TTC549 (cell line): ENCODE results near the gene PFN3.
"Not testable (repeated sequence)": the region's sequence is repeated elsewhere in the genome, so short reads cannot be mapped to it uniquely, and the experiment has no call there.

Experiments
- FAIRE-seq: peaks from 2 replicates; lab custom pipeline; 2012; peaks lifted over from hg19 to GRCh38; lab: Jason Lieb, UNC

Gene PFN3

GRCh38 chr5:177372034-177372896, 28.2 kb downstream of the PFN3 start:
- no peak for FAIRE-seq

GRCh38 chr5:177371120-177372033, 29.1 kb downstream of the PFN3 start:
- no peak for FAIRE-seq

DNA sequence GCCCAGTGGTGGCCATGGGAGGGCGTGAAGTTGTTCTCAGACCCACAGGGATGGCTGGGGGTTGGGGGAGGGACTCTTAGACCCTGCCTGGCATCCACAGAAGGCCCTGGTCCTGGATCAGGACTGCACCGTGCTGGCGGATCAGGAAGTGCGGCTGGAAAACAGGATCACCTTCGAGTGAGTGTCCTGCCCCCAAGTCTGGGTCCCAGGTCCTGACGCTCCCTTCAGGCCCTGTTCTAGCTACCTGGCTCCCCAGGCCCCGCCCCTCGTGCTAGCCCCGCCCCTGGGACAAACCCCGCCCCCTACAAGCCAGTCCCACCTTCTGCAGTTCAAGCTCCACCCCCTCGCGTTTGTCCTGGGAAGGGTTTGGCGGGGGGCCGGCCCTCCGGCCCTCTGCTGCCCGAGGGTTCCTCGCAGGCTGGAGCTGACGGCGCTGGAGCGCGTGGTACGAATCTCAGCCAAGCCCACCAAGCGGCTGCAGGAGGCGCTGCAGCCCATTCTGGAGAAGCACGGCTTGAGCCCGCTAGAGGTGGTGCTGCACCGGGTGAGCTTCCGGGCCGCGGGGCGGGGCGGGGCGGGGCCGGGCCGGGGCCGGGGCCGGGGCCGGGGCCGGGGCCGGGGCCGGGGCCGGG, 29.9 kb downstream of the PFN3 start:
- FAIRE-seq, result no peak

DNA sequence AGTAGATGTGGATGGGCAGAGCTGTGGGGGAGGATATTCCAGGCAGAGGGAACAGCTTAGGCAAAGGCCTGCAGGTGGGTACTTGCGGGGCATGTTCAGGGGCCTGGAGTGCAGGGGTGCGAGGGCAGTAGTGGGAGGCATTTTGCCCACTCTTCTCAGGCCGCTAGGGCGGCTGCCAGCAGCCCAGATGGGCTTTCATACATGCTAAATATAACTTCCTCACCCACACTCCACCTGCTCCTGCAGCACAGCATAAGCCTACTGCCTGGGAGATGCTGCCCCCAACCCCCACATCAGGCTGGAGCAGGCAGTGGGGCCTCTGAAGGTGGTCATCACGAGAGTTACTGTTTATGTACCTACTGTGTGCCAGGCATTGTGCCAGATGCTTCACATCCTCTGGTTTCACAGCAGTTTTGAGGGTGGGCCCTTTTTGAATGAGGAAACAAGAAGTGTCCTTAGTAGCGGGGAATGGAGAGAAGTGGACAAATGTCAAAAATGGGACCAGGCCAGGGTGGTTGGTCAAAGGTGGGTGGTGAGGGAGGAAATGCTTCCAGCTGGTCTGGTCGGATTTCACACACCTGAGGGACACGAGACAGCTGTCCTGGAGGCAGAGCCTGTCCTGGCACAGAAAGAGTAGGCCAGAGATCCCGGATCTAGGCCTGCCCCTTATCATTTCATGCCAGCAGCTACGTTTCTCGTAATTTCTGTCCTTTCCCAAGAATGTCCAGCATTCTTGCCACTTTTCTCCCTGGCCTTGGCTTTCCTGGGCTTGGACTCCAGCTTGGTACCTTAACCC, 30.6 kb downstream of the PFN3 start:
- FAIRE-seq, result no peak

DNA sequence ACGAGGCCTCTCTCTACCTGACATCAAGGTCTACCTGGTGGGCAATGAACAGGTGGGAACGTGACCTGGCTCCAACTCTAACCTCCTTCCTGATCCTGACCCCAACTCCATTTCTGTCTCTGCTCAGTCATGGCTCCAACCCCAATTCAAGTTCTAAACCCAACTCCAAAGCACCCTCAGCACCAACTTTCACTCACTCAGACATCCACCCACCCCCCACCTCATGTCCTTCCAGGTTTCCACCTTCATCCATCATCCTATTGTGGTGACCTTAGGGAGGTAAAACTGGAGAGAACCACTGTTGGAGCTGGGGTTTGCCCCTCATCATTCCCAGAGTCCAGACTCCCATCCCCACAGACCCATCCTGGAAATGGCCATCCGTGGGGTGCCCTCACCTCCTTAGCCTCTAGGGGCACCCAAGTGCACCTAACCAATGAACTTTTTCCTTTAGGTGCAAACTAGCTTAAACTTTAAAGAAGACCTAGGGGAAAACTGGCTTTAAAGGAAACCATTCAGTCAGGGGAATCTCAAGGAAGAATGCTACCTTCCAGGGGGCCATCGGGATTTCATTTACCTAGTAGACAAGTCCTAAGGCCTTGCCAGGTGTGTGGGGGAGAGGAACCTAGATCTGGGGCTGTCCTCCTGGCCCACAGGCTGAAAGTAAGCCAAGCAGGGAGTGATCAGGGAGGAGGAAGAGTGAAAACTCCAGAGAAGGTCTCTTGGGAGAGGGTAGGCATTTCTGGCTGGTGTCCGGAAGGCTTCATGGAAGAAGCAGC, 31.4 kb downstream of the PFN3 start:
- no peak for FAIRE-seq

DNA sequence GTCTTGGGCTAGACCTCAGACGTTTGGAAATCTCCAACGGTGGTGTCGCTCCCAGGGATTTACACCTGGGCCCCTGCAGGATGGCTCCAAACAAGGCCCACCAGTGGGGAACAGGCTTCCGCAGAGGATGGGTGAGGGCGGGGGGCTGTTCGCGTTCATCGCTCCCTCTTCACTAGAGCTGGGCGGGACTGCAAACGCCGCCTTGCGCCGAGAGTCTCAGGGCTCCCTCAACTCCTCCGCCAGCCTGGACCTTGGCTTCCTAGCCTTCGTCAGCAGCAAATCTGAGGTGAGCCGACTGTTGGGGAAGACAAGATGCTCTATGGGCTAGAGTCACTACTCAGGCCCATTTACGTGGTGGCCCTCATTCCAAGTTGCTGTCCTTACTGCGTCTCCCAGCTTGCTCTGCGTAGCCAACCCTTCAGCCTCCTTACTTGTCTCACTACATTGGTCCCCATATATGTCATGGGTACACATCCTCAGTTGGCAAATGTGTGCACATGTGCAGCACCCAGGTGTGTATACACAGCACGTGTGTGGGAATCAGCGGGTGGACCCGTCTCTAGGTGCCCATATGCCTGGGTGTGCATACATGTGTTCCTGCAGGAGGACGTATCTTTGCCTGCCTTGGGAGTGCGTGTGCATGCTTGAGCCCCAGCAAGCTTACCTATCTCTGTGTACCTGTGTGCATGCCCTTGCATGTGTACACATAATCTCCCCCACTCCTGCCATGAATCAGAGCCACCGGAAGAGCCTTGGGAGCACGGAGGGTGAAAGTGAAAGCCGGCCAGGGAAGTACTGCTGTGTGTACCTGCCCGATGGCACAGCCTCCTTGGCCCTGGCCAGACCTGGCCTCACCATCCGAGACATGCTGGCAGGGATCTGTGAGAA, 32.2 kb downstream of the PFN3 start:
- FAIRE-seq, result no peak

- FAIRE-seq, result no peak
Measured at GRCh38 chr5:177367323-177367848, 33.1 kb downstream of the PFN3 start.

- peak; percentile 55 for FAIRE-seq
Measured at GRCh38 chr5:177366528-177367322, 33.7 kb downstream of the PFN3 start.

GRCh38 chr5:177365845-177366527, 34.5 kb downstream of the PFN3 start:
- no peak for FAIRE-seq

DNA sequence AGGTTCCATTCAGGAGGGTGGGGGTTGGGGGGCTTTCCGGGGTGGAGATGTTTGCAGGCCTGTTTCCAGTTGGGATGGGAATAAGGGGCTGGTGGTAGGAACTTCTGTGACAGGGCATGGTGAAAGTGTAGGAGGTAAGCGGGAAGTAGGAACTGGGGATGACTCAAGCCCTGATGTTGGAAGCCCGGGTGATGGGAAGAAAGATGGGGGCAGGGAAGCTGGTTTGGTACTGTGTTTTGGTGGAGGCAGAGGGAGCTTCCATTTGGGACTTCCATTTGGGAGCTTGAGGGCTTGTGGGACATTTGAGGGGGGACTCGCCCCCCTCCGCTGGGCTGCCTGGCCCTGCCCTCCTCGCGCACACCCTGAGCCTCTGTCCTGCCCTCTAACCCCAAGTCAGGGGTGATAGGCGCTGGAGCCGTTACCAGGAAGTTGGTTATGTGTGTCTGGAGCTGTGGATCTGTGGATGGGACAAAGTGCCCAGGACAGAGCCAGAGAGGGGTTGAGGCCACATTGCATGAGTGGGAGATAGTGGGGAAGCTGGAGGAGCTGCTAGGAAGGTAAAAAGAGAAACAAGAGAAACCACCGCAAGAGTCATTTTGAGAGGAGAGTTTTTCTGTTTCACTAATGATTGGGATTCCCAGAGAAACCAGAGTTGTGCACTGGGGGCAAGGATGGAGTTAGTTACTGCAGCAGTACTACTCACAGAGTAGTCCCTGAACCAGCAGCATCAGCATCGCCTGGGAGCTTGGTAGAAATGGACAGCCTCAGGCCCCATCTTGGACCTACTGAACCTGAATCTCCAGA, 36.1 kb downstream of the PFN3 start:
- no peak for FAIRE-seq

GRCh38 chr5:177363565-177363964, 36.9 kb downstream of the PFN3 start:
- FAIRE-seq, result no peak

- no peak for FAIRE-seq
Measured at GRCh38 chr5:177362610-177363507, 37.6 kb downstream of the PFN3 start.

DNA sequence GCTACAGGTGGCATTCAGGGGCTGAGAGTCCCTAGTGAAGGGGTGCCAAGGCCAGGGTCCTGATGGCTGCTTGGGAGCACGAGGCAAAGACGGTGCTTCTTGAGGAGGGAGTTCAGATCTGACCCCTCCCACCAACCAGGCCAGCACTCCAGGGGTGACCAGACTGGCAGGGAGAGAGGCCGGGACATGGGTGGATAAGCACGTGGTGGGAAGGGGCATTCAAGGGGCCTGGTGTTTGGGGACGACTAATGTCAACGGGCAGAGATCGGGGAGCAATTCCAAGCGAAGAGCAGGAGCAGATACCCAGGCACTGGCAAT, 38.2 kb downstream of the PFN3 start:
- FAIRE-seq, result no peak

GRCh38 chr5:177361418-177362291, 38.8 kb downstream of the PFN3 start:
- no peak for FAIRE-seq

GRCh38 chr5:177360740-177361139, 39.7 kb downstream of the PFN3 start:
- FAIRE-seq, result not testable (repeated sequence)

DNA sequence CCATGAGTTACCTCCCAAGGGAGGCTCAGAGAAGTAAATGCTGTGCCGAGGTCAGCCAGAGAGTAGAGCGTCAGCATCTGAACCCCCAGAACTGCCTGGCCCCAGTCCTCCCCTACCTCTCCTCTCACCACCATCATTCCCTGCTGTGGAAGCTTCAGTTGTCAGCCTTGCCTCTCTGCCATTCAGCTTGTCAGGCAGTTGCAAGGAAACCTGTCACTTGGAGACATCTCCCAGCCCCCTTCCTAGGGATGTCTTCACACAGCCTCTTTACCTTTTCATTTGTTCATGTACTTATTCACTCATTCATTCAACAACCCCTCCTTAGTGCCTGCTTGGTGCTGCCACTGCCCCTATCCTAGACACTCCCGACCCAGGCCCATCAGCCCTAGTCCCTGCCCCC, 40.6 kb downstream of the PFN3 start:
- no peak for FAIRE-seq
